GM12878 (cell line): ENCODE measurements around the gene RAI14. TPM values are rescaled to one million over a fixed set of nuclear protein-coding genes. Genes with fewer than 3 reads are reported as not detected.

Source experiments
- ATAC-seq: fragments of 200-7000 bp; cut with Tn5 transposase; 3 replicates; pipeline ENCODE4 v1.9.1; 2020; ENCODE audit warnings: mild to moderate bottlenecking, moderate library complexity
- BruUV-seq: library from RNA; stranded (reverse); fragments of 400-500 nt; replicated peaks from 2 replicates; lab custom pipeline; 2021; lab: Mats Ljungman, UMichigan
- CTCF ChIA-PET: fragments of 300-600 bp; sonication (Branson Sonifier 250); formaldehyde crosslinking; extraction: SDS; loops from one replicate; lab custom pipeline; 2021; ENCODE audit warnings: inconsistent platforms; lab: Yijun Ruan, JAX
- POLR2A ChIA-PET: fragments of 350-600 bp; formaldehyde crosslinking; extraction: SDS; loops from one replicate; lab custom pipeline; 2021; ENCODE audit warnings: inconsistent platforms; lab: Charles Lee
- RAD21 ChIA-PET: fragments of 300-600 bp; sonication (Branson Sonifier 250); formaldehyde crosslinking; loops from one replicate; lab custom pipeline; 2023; ENCODE audit warnings: antibody characterized with exemption; ENCODE audit not compliant: unreplicated experiment; lab: Charles Lee
- SMC1A ChIA-PET: fragments of 300-600 bp; sonication (Branson Sonifier 250); formaldehyde crosslinking; loops from one replicate; lab custom pipeline; 2023; ENCODE audit not compliant: unreplicated experiment, uncharacterized antibody; lab: Charles Lee
- DNase-seq: peaks from one replicate; pipeline ENCODE4 v3.0.0-alpha.2; 2011; ENCODE audit warnings: low read depth, low spot score
- FAIRE-seq: peaks from 3 replicates; lab custom pipeline; 2011; peaks lifted over from hg19 to GRCh38; lab: Jason Lieb, UNC
- H2AFZ ChIP-seq: 2 replicates; pipeline ENCODE4 v1.6.0; 2011; ENCODE audit warnings: low read depth, low read length, control low read depth; ENCODE audit not compliant: control insufficient read depth
- H3K27ac ChIP-seq: 2 replicates; pipeline ENCODE4 v1.5.1; 2011; ENCODE audit warnings: control low read depth; ENCODE audit not compliant: control insufficient read depth, insufficient read depth
- H3K27me3 ChIP-seq, 2 experiments: replicated peaks in 1 of 2; 2 replicates each; pipeline versions ENCODE4 v1.6.0 to v1.6.1; 2011; ENCODE audit warnings: low read length in 1 of 2; ENCODE audit not compliant: control insufficient read depth in 2 of 2, insufficient read depth in 2 of 2
- H3K36me3 ChIP-seq, 2 experiments: 2 replicates each; pipeline ENCODE4 v1.5.1; 2011; ENCODE audit warnings: low read length in 1 of 2; ENCODE audit not compliant: control insufficient read depth in 2 of 2, insufficient read depth in 2 of 2
- H3K4me1 ChIP-seq: 2 replicates; pipeline ENCODE4 v1.6.1; 2011; ENCODE audit warnings: mild to moderate bottlenecking, low read length, moderate library complexity, mixed read lengths; ENCODE audit not compliant: control insufficient read depth, insufficient read depth
- H3K4me2 ChIP-seq: 2 replicates; pipeline ENCODE4 v1.6.0; 2011; ENCODE audit warnings: control low read depth; ENCODE audit not compliant: control insufficient read depth, insufficient read depth
- H3K4me3 ChIP-seq: fragments of 200-600 bp; sonication (generic); 2 replicates; pipeline ENCODE4 v1.5.1; 2016
- H3K79me2 ChIP-seq: 2 replicates; pipeline ENCODE4 v1.6.0; 2011; ENCODE audit warnings: low read length; ENCODE audit not compliant: control insufficient read depth, insufficient read depth
- H3K9ac ChIP-seq: 2 replicates; pipeline ENCODE4 v1.8.0; 2011; ENCODE audit warnings: low read length, control low read depth, mixed read lengths; ENCODE audit not compliant: control insufficient read depth, insufficient read depth
- H3K9me3 ChIP-seq: replicated peaks from 3 replicates; pipeline ENCODE4 v1.5.1; 2011; ENCODE audit warnings: mild to moderate bottlenecking, low read length; ENCODE audit not compliant: control insufficient read depth, insufficient read depth
- H4K20me1 ChIP-seq: 2 replicates; pipeline ENCODE4 v1.6.0; 2011; ENCODE audit not compliant: control insufficient read depth, insufficient read depth
- BHLHE40 ChIP-seq, 2 experiments: fragments of 450-650 bp in 1 of 2; IDR thresholded peaks; 2 replicates each; pipeline ENCODE4 v1.6.1; 2011 to 2017; ENCODE audit warnings: low read depth in 2 of 2, borderline replicate concordance in 1 of 2, improper control_type of control experiment in 1 of 2, low read length in 1 of 2, mild to moderate bottlenecking in 1 of 2
- CHD1 ChIP-seq: IDR thresholded peaks from 2 replicates; pipeline ENCODE4 v1.6.1; 2012; ENCODE audit warnings: low read depth, low read length, improper control_type of control experiment
- EGR1 ChIP-seq, 2 experiments: IDR thresholded peaks; 1 replicate in 1 of 2; 2 replicates in 1 of 2; pipeline ENCODE4 v1.6.1; 2011 to 2012; ENCODE audit warnings: low read depth in 2 of 2, low read length in 2 of 2, borderline replicate concordance in 1 of 2, mild to moderate bottlenecking in 1 of 2, moderate library complexity in 1 of 2
- GABPA ChIP-seq: IDR thresholded peaks from 2 replicates; pipeline ENCODE4 v1.6.1; 2014; ENCODE audit warnings: antibody characterized with exemption, low read depth, mild to moderate bottlenecking, inconsistent platforms
- IKZF1 ChIP-seq: fragments of 450-650 bp; conservative IDR thresholded peaks from 2 replicates; pipeline ENCODE4 v1.6.1; 2017; ENCODE audit warnings: antibody characterized with exemption, mild to moderate bottlenecking
- KLF5 ChIP-seq: fragments of 450-650 bp; IDR thresholded peaks from 2 replicates; pipeline ENCODE4 v1.6.1; 2014; ENCODE audit warnings: mild to moderate bottlenecking; ENCODE audit not compliant: partially characterized antibody
- MEF2A ChIP-seq: IDR thresholded peaks from 2 replicates; pipeline ENCODE4 v1.6.1; 2011; ENCODE audit warnings: low read depth, mild to moderate bottlenecking, low read length, moderate library complexity; ENCODE audit not compliant: insufficient read depth
- RFX5 ChIP-seq: IDR thresholded peaks from 2 replicates; pipeline ENCODE4 v1.6.1; 2011; ENCODE audit warnings: low read depth, low read length, improper control_type of control experiment
- SMAD1 ChIP-seq: fragments of 450-650 bp; IDR thresholded peaks from 2 replicates; pipeline ENCODE4 v1.6.1; 2018; ENCODE audit warnings: mild to moderate bottlenecking, low read depth; ENCODE audit not compliant: partially characterized antibody
- SMAD5 ChIP-seq: IDR thresholded peaks from 2 replicates; pipeline ENCODE4 v1.6.1; 2016; ENCODE audit warnings: antibody characterized with exemption, low read depth
- SMC3 ChIP-seq: IDR thresholded peaks from 2 replicates; pipeline ENCODE4 v1.6.1; 2011; ENCODE audit warnings: low read length, improper control_type of control experiment, borderline replicate concordance
- STAT3 ChIP-seq: IDR thresholded peaks from 2 replicates; pipeline ENCODE4 v1.6.1; 2011; ENCODE audit warnings: low read depth, low read length, improper control_type of control experiment
- TCF3 ChIP-seq: IDR thresholded peaks from 2 replicates; pipeline ENCODE4 v1.6.1; 2012; ENCODE audit warnings: low read depth, mild to moderate bottlenecking, low read length, borderline replicate concordance; ENCODE audit not compliant: insufficient read depth
- ZNF274 ChIP-seq: IDR thresholded peaks from one replicate; pipeline ENCODE4 v1.8.0; 2011; ENCODE audit not compliant: insufficient read length, insufficient read depth
- WGBS: methylation state at CpG from one replicate; pipeline ENCODE4 v1.1.6; 2016; ENCODE audit warnings: low lambda C conversion rate; ENCODE audit not compliant: insufficient replicate concordance, insufficient coverage; ENCODE audit errors: missing lambda C conversion rate; 5-methylcytosine and 5-hydroxymethylcytosine counted together
- in situ Hi-C: fragments of 300-500 bp; cut with MboI; formaldehyde crosslinking; loops from 9 replicates; pipeline ENCODE4 v1.14.3; 2018; ENCODE audit warnings: mixed read lengths
- intact Hi-C: fragments of 100-400 bp; cut with micrococcal nuclease; formaldehyde crosslinking; loops from one replicate; pipeline ENCODE4 v1.14.2; 2022; ENCODE audit not compliant: unreplicated experiment
- polyA plus RNA-seq, 11 experiments: library from polyadenylated mRNA; depleted of rRNA in 4 of 11; unstranded in 6 of 11; stranded (reverse) in 5 of 11; fragments of >200 nt; fragmentation: Nextera tagmentation in 4 of 11; fragmentation: Illumina TruSeq in 1 of 11; extraction: Ambion mirVana in 4 of 11; extraction: Trizol in 1 of 11; gene quantifications; 1 replicate in 1 of 11; 2 replicates in 10 of 11; pipeline versions ENCODE4 v1.2.1 to v1.2.3, GENCODE V29; 2011 to 2016; ENCODE audit warnings: inconsistent platforms in 2 of 11, missing spikeins in 2 of 11, low read depth in 1 of 11
- total RNA-seq, 4 experiments: library from RNA; depleted of rRNA in 3 of 4; stranded (reverse); fragments of >200 nt in 3 of 4; fragmentation: Illumina TruSeq in 1 of 4; extraction: Trizol in 1 of 4; gene quantifications; 2 replicates each; pipeline versions ENCODE4 v1.2.1 to v1.2.3, GENCODE V29; 2013 to 2021
- TF ChIP-seq, protein P1 (sequence below): fragments of 450-650 bp; formaldehyde crosslinking; IDR thresholded peaks from 2 replicates; pipeline ENCODE4 v1.4.0; 2020; ENCODE audit warnings: mild to moderate bottlenecking, moderate library complexity
- TF ChIP-seq, protein P2 (sequence below): IDR thresholded peaks from 2 replicates; pipeline ENCODE4 v1.6.1; 2011; ENCODE audit warnings: low read depth, low read length, improper control_type of control experiment, borderline replicate concordance
- TF ChIP-seq, protein P3 (sequence below): fragments of 450-650 bp; IDR thresholded peaks from 2 replicates; pipeline ENCODE4 v1.6.1; 2017; ENCODE audit warnings: antibody characterized with exemption, mild to moderate bottlenecking, moderate library complexity

Gene RAI14
- total and polyA plus RNA-seq, 10 of the 15 experiments (the other 5 are each of a cell fraction or from before 2014, with no cell fraction given) = 0.18 to 4.6 (median 1.9) TPM

DNA sequence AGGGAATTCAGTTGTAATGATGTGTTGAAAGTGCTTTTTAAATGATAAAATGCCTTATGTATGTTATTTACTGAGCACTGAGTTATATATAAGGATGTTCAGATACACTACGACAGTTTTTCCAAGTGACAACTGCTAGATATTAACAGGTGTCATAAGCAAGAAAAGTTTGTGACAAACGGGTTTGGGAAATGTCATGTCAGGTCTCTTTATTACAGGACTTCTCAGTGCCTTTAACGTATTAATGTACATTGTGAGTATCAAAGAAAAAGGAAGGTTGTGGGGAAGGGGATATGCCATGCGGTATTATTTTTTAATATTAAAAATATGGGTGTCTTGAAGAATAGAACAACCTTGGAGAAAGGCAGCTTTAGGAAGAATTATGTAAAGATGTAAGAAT lies 56.4 kb downstream of the RAI14 start (continued):
- TF ChIP-seq STAT3 = no peak
- TF ChIP-seq EGR1 (IDR thresholded peaks at IDR 0.05; ENCODE audit: borderline replicate concordance in 1 of 2, low read depth in 2 of 2, low read length in 2 of 2) = no peak
- TF ChIP-seq, protein P1, sequence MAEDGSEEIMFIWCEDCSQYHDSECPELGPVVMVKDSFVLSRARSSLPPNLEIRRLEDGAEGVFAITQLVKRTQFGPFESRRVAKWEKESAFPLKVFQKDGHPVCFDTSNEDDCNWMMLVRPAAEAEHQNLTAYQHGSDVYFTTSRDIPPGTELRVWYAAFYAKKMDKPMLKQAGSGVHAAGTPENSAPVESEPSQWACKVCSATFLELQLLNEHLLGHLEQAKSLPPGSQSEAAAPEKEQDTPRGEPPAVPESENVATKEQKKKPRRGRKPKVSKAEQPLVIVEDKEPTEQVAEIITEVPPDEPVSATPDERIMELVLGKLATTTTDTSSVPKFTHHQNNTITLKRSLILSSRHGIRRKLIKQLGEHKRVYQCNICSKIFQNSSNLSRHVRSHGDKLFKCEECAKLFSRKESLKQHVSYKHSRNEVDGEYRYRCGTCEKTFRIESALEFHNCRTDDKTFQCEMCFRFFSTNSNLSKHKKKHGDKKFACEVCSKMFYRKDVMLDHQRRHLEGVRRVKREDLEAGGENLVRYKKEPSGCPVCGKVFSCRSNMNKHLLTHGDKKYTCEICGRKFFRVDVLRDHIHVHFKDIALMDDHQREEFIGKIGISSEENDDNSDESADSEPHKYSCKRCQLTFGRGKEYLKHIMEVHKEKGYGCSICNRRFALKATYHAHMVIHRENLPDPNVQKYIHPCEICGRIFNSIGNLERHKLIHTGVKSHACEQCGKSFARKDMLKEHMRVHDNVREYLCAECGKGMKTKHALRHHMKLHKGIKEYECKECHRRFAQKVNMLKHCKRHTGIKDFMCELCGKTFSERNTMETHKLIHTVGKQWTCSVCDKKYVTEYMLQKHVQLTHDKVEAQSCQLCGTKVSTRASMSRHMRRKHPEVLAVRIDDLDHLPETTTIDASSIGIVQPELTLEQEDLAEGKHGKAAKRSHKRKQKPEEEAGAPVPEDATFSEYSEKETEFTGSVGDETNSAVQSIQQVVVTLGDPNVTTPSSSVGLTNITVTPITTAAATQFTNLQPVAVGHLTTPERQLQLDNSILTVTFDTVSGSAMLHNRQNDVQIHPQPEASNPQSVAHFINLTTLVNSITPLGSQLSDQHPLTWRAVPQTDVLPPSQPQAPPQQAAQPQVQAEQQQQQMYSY (CRISPR knock-in tag) = no peak
- no peak for TF ChIP-seq SMC3
- no peak for TF ChIP-seq BHLHE40 (IDR thresholded peaks at IDR 0.05; ENCODE audit: borderline replicate concordance in 1 of 2, low read depth in 2 of 2, low read length in 1 of 2)
- TF ChIP-seq IKZF1 = no peak
- TF ChIP-seq SMAD1 = no peak
- TF ChIP-seq, protein P2, sequence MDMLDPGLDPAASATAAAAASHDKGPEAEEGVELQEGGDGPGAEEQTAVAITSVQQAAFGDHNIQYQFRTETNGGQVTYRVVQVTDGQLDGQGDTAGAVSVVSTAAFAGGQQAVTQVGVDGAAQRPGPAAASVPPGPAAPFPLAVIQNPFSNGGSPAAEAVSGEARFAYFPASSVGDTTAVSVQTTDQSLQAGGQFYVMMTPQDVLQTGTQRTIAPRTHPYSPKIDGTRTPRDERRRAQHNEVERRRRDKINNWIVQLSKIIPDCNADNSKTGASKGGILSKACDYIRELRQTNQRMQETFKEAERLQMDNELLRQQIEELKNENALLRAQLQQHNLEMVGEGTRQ = no peak

DNA sequence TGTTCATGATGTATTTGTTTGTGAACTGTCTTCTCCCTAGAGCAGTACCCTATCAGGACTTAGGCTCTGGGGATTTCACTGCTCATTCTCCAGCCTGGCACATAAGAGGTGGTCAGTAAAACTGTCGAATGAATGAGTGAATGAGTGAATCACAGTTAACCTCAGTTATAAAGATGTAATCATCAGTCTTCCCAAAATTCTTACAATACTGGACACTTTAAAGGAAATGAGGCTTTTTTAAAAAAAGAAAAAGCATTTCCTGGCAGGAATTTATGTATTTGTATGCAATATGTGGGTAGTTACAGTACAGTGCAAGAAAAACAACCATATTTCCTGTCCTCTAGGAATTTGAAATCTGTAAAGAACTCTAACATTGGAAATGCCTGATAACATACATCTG lies 59.6 kb downstream of the RAI14 start:
- Histone ChIP-seq H3K36me3 (no peaks in the 10 kb centered on the region), H3K4me2 (no peak overlapping the region), H2AFZ (no peak overlapping the region), H3K4me3 (no peak overlapping the region), H3K27ac (no peak overlapping the region), H3K9ac (no peak overlapping the region), H3K27me3 (no peaks in the 10 kb centered on the region; a peak in 1 of 4 replicates), H3K9me3 (no peaks in the 10 kb centered on the region), H3K79me2 (no peaks in the 10 kb centered on the region), H4K20me1 (no peaks in the 10 kb centered on the region), H3K4me1 (no peaks in the 10 kb centered on the region)
- ChIA-PET RAD21 (no interaction called here), SMC1A (no interaction called here), CTCF (no interaction called here), POLR2A (no interaction called here)
- no peak for FAIRE-seq
- no TSS peak for BruUV-seq
- DNase-seq = no peak
- no peak for ATAC-seq
- 29% methylated on average over 1 of the region's 1 CpG for WGBS
- in situ Hi-C loops = no loop called here
- intact Hi-C loops = no loop called here
- TF ChIP-seq SMC3 = no peak
- no peak for TF ChIP-seq SMAD5
- no peak for TF ChIP-seq KLF5
- TF ChIP-seq, protein P3, sequence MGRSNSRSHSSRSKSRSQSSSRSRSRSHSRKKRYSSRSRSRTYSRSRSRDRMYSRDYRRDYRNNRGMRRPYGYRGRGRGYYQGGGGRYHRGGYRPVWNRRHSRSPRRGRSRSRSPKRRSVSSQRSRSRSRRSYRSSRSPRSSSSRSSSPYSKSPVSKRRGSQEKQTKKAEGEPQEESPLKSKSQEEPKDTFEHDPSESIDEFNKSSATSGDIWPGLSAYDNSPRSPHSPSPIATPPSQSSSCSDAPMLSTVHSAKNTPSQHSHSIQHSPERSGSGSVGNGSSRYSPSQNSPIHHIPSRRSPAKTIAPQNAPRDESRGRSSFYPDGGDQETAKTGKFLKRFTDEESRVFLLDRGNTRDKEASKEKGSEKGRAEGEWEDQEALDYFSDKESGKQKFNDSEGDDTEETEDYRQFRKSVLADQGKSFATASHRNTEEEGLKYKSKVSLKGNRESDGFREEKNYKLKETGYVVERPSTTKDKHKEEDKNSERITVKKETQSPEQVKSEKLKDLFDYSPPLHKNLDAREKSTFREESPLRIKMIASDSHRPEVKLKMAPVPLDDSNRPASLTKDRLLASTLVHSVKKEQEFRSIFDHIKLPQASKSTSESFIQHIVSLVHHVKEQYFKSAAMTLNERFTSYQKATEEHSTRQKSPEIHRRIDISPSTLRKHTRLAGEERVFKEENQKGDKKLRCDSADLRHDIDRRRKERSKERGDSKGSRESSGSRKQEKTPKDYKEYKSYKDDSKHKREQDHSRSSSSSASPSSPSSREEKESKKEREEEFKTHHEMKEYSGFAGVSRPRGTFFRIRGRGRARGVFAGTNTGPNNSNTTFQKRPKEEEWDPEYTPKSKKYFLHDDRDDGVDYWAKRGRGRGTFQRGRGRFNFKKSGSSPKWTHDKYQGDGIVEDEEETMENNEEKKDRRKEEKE = no peak
- TF ChIP-seq RFX5 = no peak
- no peak for TF ChIP-seq EGR1 (IDR thresholded peaks at IDR 0.05; ENCODE audit: borderline replicate concordance in 1 of 2, low read depth in 2 of 2, low read length in 2 of 2)
- TF ChIP-seq GABPA = no peak
- TF ChIP-seq TCF3 = no peak
- TF ChIP-seq ZNF274 = no peak
- TF ChIP-seq CHD1 = no peak
- TF ChIP-seq MEF2A = no peak
